ENCODE results near the gene PHLDB3.
"Not testable (repeated sequence)": the region's sequence is repeated elsewhere in the genome, so short reads cannot be mapped to it uniquely, and the experiment has no call there.

The PHLDB3 gene

DNA sequence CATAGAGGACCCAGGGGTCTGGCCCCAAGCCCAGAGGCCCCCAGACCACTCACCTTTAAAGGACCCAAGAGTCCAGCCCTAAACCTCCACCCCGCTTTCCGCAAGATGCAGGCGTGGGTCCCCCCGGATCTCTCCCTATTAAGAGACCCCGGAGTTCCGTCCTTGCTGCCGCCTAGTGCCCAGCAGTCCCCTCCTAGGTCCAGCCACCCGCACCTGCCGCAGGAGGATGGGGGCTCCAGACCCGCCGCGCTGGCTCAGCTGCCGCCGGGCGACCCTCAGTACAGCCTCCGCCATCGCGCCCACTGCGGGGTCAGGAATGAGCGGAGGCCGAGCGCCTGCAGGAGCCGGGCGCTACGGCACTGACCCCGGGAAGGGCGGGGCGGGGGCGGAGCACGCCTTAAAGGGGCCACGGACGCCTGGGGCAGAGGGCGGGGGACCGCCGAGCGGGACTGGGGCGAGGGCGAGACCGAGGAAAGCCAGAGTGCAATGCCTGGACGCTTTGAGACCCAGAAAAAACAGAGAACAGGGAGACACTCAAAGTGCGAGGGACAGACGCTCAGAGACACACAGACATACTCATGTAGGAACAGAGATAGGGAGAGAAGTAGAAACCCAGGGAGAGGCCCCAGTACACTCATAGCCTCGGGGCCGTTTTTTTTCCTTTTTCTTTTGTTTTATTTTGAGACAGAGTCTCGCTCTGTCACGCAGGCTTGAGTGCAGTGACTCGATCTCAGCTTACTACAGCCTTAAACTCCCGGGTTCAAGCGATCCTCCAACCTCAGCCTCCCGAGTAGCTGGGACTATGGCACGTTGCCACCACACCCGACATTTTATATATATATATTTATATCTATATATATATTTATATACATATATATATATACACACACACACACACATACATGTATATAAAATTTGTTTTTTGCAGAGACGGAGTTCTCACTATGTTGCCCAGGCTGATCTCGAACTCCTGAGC is 22.6 kb upstream of the PHLDB3 start, which contains the start of gene ETHE1:
Gene ETHE1 (minus strand): TSS at position 318 of the 976 bp plus-strand sequence. CDS start 24 bp downstream, at position 294.
- DNase-seq = peak; percentile 71

DNA sequence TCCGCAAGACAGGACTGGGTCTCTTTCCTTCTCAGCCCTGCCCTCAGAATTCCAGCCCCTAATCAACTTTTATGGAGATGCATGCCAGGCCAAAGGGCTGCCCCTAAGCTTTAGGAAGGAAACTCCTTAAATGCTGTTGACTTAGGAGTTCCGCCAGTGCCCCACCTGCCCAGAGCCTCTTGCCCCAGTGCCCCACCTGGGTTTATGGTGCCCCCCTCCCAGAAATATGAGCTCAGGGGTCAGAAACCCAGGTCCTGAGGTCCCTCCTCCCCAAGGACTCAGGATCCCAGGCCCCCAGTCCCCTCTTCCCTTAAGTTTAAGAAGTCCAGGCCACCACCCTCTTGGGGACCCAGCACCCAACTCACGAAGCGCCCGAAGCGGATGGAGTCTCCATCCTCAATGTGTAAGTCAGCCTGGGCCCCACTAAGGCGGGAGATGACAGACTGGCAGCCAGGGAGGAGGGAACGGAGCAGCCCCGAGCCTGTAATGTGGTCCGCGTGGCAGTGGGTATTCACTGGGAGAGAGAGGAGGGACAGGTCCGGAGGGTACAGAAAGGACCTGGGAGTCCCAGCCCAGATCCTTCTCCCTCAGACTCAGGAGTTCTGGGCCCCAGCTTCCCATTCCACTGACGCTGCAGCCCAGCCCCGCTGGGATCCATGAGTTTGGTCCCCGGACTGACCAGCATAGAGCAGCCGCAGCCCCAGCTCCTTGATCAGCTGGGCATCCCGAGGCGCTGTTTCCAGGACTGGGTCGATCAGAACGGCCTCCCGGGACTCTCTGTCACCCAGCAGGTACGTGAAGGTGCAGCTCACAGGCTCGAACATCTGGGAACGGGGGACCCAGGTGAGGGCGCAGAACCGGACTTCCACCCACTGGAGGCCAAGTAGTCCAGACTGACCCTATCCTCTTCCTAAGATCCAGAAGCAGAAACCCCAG is 21.6 kb upstream of the PHLDB3 start:
- peak; percentile 10 for DNase-seq

DNA sequence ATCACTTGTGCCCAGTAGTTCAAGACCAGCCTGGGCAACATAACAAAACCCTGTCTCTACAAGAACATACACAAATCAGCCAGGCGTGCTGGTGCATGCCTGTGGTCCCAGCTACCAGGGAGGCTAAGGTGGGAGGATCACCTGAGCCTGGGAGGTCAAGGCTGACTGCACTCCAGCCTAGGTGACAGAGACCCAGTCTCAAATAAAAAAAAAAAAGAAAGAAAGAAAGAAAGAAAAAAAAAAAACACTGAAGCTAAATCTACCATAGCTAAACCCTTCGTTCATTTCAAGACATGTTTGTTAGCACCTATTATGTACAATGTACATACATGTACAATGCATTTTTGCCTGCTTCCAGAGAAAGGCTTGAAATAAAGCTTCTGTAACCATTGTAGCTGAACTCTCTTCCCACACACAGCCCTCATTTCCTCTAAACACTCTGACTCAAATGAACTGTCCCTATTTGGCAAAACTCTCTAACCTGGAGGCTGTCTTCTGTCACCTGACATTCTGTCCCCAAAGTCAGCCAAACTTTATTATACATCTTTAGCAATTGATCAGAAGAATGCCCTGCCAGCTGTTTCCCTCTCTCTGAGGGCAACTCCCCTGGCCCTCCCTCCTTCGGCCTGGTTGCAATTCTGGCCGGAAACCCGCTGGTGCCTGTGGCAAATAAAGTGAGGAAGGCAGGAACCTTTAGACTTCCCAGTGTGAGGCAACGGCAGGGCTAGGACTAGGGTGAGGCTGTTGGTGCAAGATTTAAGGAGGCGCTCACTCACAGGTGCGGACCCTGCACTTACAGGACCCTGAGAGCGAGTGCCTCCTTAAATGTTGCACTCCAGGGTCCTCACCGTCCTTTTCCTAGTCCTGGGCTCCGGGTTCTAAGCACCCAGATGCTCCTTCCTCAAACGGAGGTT is 20.6 kb upstream of the PHLDB3 start:
- peak; percentile 17 for DNase-seq

DNA sequence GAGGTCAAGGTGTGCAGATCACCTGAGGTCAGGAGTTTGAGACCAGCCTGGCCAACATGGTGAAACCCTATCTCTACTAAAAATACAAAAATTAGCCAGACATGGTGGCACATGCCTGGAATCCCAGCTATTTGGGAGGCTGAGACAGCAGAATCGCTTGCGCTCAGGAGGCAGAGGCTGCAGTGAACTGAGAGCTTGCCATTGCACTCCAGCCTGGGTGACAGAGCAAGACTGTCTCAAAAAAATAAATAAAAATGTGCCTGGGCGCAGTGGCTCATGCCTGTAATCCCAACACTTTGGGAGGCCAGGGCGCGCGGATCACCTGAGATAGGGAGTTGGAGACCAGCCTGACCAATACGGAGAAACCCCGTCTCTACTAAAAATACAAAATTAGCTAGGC is 19.1 kb upstream of the PHLDB3 start:
- DNase-seq = not testable (repeated sequence)

DNA sequence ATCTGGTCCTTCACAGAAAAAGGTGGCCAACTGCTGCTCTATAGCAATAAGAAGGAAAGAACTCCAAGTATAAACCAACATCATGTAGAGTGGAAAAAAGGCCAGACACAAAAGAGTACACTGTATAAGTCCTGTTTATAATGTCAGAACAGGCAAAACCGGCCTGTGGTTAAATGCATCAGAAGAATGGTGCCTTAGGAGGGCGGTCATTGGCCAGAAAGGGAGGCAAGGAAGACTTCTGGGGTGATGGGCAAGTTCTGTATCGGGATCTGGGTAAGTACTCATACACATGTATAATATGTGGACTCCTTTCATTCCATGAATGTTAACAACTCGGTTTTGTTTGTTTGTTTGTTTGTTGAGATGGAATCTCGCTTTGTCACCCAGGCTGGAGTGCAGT is 18.4 kb upstream of the PHLDB3 start:
- DNase-seq = no peak

DNA sequence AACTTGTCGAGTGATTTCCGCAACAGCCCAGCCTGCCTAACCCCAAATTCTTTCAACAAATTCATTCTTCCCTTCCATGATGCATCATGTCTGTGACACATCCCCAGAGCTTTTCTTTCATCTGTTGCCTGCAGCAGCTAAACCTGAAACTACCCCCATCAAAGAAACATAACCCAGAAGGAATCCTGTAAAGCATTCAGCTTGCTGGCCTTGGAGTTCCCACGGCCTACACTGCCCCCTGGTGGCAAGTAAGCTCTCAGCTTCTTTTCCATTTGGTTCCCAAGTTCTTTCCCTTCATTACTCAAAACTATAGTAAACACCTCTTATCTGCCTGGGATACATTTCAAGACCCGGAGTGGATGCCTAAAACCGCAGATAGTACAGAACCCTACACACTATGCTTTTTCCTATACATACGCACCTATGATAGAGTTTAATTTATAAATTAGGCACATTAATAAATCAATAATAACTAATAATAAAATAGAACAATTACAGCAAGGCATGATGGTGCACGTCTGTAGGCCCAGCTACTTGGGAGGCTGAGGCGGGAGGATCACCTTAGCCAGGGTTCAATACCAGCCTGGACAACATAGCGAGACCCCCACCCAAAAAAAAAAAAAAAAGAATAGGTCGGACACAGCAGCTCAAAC is 15.0 kb upstream of the PHLDB3 start:
- DNase-seq = peak; percentile 75

DNA sequence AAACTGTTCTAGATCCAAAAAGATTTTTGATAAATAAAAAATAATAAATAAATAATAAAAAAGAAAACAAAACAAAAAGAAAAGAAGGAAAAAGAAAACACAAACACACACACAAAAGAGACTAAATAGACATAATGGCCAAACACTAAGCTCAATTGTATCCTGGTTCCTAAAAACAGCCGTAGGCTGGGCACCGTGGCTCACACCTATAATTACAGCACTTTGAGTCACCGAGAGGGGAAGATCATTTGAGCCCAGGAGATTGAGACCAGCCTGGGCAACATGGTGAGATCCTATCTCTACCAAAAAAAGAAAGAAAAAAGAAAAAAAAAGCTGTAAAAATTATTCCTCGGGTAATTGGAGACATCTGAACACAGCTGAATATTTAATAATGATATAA is 13.5 kb upstream of the PHLDB3 start:
- no peak for DNase-seq

DNA sequence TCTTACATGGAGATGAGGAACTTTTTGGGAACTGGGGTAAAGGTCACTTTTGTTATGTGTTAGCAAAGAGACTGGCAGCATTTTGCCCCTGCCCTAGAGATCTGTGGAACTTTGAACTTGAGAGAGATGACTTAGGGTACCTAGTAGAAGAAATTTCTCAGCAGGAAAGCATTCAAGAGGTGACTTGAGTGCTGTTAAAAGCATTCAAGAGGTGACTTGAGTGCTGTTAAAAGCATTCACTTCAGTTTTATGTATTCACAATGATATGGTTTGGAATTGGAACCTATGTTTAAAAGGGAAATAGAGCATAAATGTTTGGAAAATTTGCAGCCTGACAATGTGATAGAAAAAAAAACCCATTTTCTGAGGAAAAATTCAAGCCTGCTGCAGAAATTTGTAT is 7.9 kb upstream of the PHLDB3 start:
- DNase-seq = not testable (repeated sequence)

DNA sequence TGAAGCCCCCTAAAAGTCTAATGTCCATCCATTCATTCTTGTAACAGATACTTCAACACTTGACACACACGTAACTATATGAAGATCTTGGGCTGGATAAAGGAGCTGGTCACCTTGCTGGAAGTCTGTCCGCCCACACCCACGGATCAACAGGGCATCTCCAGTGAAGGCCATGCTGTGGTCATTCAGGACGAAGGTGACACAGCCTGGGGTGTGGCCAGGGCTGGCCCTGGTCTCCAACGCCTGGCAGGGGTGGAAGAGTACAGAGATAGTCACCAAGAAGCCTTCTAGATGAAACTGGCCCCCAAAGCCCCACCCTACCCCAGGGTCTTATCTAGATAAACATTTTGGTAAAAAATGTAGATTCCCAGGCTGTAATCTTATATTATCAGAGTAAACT is 6.8 kb upstream of the PHLDB3 start:
- DNase-seq = no peak

DNA sequence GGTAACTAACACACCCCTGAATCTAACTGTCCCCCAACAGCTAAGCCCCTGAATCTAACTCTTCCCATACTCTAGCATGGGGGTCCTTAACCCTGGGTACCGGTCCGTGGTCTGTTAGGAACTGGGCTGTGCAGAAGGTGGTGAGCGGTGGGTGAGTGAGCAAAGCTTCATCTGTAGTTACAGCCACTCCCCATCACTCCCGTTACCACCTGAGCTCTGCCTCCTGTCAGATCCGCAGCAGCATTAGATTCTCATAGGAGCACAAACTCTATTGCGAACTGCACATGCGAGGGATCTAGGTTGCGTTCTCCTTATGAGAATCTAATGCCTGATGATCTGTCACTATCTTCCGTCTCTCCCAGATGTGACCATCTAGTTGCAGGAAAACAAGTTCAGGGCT is 6.2 kb upstream of the PHLDB3 start:
- DNase-seq = no peak

DNA sequence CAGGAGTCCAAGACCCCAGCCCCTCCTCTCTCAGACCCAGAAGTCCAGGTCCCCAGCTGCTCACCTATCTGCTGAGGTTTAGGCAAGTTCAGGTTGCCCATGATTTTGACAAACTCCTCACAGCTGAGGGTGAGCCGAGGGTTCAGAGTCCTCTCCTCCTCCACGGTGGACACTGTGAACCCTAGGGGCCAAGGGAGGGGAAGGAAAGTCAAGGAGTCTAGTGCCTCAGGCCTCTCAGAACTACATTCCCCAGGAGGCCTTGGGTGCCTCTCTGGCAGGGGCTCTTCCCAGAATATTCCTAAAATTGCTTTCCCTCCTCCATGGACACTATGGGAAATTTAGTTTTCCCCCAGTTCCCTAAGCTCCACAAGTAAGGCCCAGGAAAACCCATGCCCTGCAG is 3.3 kb upstream of the PHLDB3 start:
- DNase-seq = no peak

DNA sequence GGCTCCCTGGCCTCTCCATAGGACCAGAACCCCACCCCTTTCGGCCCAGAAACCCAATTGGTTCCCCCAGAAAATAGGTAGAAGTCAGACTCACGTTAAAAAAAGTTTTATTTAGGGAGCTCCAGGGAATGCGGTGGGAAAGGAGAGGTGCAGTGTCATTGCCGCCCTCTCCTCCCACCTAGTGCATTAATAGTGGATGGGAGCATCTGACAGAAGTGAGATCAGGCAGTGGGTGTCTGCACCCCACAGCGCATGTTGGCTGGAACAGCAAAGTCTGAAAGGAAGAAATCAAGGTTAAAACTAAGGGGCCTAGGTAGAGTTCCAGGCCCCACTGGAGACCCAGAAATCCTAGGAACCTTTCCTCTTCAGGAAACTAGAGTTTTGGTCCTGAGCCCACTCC is 2.1 kb upstream of the PHLDB3 start:
- DNase-seq = no peak

DNA sequence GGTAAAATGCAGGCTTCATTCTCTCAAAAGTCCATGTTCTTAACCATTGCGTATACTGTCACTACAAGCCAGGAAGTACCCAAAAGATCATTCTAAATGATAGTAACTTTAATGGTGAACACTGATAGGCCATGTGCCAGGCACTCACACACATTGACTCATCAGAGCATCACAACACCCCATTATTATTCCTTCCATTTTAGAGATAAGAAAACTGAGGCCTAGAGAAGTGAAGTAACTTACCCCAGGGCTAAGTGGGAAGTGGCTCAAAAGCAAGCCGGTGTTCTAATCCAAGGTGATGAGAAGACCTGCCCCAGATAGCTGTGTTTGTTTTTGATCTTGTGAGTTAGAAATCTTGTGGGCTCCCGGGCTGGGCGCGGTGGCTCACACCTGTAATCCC is 1.4 kb upstream of the PHLDB3 start:
- DNase-seq = no peak

DNA sequence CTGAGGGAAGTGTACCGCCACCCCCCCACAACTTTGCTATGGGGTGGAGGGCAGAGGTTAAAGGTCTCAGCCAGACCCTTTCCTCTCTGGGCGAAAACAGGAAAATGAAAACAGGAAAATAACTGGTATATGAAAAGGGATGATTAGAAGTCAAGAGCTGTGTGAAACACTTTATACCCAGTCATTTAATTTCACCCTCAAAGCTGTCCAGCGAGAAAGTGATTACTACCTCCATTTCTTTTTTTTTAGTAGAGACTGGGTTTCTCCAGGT is 575 bp upstream of the PHLDB3 start:
- DNase-seq = no peak

DNA sequence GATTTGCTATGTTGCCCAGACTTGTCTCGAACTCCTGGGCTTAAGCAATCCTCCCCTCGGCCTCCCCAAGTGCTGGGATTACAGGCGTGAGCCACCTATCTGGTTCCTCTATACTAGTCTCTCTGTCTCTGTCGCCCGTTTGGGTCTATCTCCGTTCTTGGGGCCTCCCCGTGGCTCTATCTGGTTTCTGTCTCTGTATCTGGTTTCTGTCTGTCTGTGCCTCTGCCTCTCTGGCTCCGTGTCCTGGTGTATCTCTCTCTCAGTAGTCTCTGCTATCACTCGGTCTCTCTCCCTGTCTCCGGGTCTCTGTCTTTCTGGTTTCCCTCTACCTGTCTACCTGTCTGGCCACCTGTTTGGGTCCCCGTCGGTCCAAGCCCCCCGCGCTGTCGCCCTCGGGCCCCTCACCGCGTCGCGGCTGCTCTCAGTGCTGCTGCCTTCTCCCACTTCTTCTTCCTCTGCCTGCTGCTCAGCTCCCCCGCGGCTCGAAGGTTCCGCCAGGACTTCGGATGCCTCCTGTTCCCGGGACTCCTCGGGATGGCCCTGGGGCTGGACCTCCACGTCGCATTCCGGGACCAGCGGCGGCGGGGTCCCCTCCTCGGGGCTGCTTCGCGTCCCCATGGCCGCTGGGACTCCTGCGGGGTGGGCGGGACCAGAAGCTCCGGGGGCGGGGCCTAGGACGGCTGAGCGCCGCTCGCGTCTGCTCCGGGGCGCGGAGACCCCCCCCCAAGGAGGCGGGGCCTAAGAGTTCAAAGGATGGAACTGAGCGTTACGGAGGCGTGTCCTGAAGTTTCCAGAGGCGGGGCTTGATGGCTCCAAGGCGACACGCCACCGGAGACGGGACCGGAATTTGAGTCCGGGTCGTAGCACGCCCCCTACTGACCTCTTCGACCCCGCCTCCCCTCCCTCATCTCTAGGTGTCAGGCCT is 783 bp downstream of the PHLDB3 start:
- DNase-seq = peak; percentile 98

DNA sequence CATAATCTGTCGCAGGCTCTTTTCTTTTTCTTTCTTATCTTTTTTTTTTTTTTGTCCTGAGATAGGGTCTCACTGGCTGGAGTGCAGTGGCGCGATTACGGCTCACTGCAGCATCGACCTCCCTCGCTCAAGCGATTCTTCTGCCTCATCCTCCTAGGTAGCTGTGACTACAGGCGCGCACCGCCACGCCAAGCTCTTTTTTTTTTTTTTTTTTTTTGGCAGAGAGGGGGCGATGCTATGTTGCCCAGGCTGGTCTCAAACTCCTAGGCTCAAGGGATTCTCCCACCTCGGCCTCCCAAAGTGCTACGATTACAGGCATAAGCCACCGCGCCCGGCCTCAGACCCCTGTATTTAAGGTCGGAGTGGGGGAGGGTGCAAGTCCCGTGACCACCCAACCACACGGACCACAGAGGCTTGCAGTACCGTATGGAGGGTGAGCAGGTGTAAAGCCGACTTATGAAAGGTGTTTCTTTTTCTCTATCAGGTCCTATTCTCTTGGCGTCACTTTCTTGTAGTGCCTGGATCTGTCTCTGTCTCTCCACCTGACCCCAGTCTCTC is 2.0 kb downstream of the PHLDB3 start:
- DNase-seq = no peak

DNA sequence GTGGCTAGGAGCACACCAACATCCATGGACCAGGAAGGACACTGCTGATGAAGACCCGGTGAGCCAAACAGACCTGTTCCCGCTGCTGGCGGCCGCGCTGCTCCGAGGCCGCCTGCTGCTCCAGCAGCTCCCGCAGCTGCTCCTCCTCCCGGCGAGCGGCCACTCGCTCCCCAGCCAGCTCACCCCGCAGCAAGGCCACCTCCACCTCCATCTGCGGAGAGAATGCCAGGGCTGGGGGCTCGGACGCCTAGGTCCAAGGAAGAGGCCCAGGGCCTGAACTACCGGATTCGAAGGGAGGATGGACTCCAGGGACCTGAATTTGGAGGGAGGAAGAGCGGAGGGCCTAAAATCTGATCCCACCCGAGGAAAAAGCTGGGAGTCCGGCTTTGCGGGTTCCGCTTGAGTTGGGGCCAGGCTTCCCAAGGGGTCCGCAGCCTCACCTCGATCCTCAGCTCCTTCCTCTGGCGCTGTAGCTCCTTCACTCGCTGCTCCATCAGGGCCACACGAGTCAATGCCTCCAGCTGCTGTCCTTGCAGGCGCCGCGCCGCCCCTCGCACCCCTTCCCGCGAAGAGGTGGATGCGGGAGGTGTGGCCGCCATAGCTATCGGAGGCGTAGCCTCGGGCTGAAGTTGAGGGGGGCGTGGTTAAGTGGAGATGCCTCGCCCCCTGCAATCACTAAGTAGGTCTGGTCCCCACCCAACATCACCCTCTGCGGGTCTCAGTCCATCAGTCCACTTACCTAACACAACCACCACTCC is 2.7 kb downstream of the PHLDB3 start:
- no peak for DNase-seq

DNA sequence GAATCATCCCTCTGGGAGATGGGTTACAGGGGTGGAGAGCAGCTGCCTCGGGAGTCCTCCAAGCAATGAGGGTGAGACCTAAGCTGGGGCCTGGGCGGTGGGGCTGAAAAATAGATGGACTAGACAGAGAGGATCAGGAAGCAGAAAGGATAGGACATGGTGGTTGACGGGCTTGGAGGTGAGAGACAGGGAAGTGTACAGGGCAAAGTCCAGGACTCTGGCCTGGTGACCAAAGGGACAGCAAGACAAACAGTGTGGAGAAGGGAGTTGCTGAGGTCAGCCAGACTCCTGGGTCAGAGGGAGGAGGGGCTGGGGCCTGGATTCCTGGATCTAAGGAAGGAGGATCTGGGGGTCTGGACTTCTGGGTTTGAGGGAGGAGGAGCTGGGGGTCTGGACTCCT is 5.5 kb downstream of the PHLDB3 start:
- DNase-seq = no peak

DNA sequence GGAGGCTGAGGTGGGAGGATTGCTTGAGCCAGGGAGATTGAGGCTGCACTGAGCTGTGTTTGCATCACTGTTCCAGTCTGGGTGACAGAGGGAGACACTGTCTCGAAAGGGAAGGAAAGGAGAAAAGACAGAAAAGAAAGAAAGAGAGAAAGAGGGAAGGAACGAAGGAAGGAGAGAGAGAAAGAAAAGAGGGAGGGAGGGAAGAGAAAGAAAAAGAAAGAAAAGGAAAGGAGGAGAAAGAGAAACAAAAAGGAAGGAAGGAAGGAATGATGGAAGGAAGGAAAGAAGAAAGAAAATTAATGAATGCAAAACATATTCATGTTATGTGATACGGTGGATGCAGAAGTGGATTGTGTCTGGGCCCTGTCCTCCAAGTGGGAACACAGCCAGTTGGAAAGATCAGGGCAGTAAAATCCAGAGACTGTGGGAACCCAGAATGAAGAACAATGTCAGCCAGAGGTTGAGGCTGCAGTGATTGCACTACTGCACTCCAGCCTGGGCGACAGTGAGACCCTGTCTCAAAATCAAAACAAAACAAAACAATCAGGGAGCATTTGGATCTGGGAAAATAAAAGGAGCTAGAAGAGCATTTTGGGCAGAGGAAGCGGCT is 6.2 kb downstream of the PHLDB3 start:
- DNase-seq = no peak

DNA sequence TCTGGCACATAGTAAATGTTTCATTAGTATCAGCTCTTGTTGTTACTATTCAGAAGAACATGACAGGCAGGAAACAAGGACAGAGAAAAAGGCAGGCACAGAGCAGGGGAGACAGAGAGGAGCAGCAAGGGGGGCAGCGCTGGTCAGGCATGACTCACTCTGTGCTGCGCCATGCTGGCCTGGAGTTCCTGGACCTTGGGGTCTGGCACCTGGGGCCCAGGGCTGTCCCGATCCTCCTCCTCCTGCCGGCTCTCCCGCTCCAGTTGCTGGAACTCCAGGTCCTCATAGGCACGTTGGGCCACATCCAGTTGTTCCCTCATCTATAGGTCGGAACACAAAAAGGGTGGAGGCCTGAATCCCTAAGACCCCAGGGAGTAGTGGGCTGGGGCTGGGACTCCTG is 7.6 kb downstream of the PHLDB3 start:
- no peak for DNase-seq
